IPS-15b (cell line): ENCODE results near the gene LRIT1.
"Not testable (repeated sequence)": the region's sequence is repeated elsewhere in the genome, so short reads cannot be mapped to it uniquely, and the experiment has no call there.

ENCODE experiments used
- H3K27me3 ChIP-seq: one replicate; pipeline ENCODE4 v1.6.1; 2013; ENCODE audit warnings: low read length; ENCODE audit not compliant: control insufficient read depth, insufficient read depth
- H3K36me3 ChIP-seq: one replicate; pipeline ENCODE4 v1.6.1; 2013; ENCODE audit warnings: low read length; ENCODE audit not compliant: control insufficient read depth, insufficient read depth
- H3K4me1 ChIP-seq: one replicate; pipeline ENCODE4 v1.6.1; 2013; ENCODE audit warnings: mild to moderate bottlenecking, low read length; ENCODE audit not compliant: control insufficient read depth, insufficient read depth
- H3K4me3 ChIP-seq: one replicate; pipeline ENCODE4 v1.5.1; 2013; ENCODE audit warnings: low read depth, low read length
- H3K9ac ChIP-seq: one replicate; pipeline ENCODE4 v1.6.1; 2013; ENCODE audit warnings: low read depth, mild to moderate bottlenecking, low read length
- H3K9me3 ChIP-seq: one replicate; pipeline ENCODE4 v1.6.1; 2013; ENCODE audit warnings: mild to moderate bottlenecking, low read length; ENCODE audit not compliant: control insufficient read depth, insufficient read depth

LRIT1 gene, protein sequence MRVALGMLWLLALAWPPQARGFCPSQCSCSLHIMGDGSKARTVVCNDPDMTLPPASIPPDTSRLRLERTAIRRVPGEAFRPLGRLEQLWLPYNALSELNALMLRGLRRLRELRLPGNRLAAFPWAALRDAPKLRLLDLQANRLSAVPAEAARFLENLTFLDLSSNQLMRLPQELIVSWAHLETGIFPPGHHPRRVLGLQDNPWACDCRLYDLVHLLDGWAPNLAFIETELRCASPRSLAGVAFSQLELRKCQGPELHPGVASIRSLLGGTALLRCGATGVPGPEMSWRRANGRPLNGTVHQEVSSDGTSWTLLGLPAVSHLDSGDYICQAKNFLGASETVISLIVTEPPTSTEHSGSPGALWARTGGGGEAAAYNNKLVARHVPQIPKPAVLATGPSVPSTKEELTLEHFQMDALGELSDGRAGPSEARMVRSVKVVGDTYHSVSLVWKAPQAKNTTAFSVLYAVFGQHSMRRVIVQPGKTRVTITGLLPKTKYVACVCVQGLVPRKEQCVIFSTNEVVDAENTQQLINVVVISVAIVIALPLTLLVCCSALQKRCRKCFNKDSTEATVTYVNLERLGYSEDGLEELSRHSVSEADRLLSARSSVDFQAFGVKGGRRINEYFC

DNA sequence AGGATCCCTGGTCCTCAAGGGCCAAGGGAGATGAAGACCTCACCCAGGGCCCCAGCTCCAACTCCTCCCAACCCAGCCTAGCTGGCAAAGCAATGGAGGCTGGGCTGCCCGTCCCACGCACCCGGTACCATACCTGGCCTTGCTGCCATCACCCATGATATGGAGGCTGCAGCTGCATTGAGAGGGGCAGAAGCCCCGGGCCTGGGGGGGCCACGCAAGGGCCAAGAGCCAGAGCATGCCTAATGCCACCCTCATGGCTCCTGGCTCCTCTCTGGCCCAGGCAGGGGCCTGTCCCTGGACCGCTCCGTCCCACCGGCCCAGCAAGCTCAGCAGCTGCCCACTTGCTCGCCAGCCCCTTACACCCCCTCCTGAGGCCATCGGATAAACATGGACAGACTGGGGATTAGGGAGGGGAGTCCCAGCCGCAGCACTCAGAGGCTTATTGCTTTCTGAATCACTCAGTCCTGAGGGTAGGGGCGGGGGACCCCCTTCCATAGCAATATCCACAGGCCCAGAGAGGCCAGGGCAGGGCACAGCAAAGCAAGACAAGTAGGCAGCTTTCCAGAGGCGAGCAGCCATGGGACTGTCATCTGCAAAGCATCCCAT, at the start of gene LRIT1:
Gene LRIT1 (minus strand): TSS at position 362 of the 606 bp plus-strand sequence. CDS start 107 bp downstream, at position 255.
- Histone ChIP-seq H3K4me3 (no peak within 1 kb of the TSS), H3K27me3 (peaks cover 21% of the 10 kb centered on the region), H3K9ac (no peak within 1 kb of the TSS), H3K4me1 (no peaks in the 10 kb centered on the region), H3K9me3 (no peaks in the 10 kb centered on the region), H3K36me3 (no peaks in the 10 kb centered on the region)

DNA sequence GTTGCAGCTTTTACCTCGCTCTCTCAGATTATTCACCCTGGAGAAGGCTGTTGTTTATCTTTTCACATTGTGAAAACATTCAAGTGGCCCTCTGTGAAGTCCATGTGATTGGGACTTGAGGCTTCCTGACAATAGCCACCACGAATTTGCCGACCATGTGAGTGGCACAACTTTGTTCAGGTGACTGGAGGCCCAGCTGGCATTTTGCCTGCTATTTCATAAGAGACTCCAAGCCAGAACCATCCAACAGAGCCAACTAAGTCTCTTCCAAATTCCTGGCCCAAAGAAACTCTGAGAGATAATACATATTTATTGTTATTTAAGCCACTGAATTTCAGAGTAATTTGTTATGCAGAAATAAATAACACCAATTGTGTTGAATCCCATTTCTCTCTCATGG, 48.9 kb upstream of the LRIT1 start:
- no peaks in the 10 kb centered on the region for H3K27me3 ChIP-seq
- no peaks in the 10 kb centered on the region for H3K36me3 ChIP-seq
- H3K4me3 ChIP-seq: no peak overlapping the region
- no peaks in the 10 kb centered on the region for H3K4me1 ChIP-seq
- no peaks in the 10 kb centered on the region for H3K9me3 ChIP-seq
- no peak overlapping the region for H3K9ac ChIP-seq

DNA sequence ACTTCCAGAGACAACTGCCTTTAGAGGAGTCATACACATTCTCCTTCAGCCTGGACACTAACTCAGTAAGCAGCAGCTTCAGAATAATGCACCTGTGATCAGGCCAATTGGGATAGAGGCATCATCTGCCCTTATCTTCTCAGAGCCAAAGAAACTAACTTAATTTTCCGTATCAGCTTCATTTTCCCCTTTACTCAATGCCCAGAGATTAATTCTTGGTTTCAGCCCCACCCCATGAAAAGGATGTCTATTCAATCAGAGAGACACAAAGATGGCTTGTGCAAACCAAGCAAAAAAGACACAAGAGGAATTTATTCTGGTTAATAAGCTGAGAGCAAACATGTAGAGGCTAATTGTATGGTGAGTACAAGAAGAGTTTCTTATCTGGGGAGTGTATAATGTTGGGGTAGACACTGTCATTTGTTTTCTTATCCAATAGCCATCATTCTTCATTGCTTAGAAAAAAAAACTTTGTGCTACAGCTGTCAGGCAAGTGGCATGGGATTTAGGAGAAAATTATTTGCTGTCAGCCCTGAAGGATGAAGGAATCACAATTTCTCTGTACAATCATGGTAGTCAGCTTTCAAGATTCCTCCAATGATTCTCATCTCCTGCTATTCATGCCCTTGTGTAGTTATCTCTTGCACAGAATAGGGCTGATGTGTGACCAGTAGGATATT, 48.3 kb upstream of the LRIT1 start:
- Histone ChIP-seq H3K36me3 (no peaks in the 10 kb centered on the region), H3K9me3 (no peaks in the 10 kb centered on the region), H3K4me3 (no peak overlapping the region), H3K27me3 (no peaks in the 10 kb centered on the region), H3K9ac (no peak overlapping the region), H3K4me1 (no peaks in the 10 kb centered on the region)

DNA sequence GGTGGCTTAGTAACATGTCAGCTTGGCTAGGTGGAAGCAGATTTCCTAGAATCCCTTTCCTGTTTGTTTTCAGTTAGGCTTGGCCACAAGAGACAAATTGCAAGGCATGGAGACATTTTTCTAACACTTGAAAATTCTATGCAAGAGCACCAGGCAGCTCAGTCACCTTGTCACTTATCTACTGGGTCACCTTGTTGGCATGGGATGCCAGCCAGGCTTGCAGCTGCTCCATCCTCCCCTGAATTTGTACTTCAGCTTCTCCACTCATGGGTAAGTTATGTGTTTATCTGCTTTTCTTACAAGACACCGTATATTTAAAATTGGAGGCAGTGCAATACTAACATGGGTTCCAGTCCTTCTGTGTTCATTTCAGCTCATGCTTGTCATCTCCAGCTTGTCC, 46.8 kb upstream of the LRIT1 start:
- no peaks in the 10 kb centered on the region for H3K4me1 ChIP-seq
- H3K27me3 ChIP-seq: no peaks in the 10 kb centered on the region
- no peak overlapping the region for H3K4me3 ChIP-seq
- no peaks in the 10 kb centered on the region for H3K9me3 ChIP-seq
- no peaks in the 10 kb centered on the region for H3K36me3 ChIP-seq
- no peak overlapping the region for H3K9ac ChIP-seq

DNA sequence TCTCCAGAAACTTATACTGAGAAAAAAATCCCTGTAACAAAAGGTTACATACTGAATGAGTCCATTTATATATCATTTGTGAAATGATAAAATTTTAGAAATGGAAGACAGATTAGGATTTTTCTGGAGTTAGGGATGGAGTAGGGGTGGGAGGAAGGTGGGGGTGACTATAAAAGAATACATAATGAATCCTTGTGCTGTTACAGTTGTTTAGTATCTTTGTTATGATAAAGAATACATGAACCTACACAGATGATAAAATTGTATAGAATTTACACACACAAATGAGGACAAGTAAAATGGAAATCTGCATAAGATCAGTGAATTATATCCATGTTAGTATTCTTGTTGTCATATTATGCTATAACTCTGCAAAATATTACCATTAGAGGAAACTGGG, 45.3 kb upstream of the LRIT1 start:
- no peaks in the 10 kb centered on the region for H3K27me3 ChIP-seq
- no peaks in the 10 kb centered on the region for H3K36me3 ChIP-seq
- no peak overlapping the region for H3K4me3 ChIP-seq
- H3K4me1 ChIP-seq: no peaks in the 10 kb centered on the region
- no peaks in the 10 kb centered on the region for H3K9me3 ChIP-seq
- no peak overlapping the region for H3K9ac ChIP-seq

DNA sequence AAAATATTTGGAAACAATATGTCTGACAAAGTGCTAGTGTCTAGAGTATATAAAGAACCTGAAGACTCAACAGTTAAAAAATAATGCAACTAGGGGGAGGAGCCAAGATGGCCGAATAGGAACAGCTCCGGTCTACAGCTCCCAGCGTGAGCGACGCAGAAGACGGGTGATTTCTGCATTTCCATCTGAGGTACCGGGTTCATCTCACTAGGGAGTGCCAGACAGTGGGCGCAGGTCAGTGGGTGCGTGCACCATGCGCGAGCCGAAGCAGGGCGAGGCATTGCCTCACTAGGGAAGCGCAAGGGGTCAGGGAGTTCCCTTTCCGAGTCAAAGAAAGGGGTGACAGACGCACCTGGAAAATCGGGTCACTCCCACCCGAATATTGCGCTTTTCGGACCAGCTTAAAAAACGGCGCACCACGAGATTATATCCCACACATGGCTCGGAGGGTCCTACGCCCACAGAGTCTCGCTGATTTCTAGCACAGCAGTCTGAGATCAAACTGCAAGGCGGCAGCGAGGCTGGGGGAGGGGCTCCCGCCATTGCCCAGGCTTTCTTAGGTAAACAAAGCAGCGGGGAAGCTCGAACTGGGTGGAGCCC, 38.6 kb upstream of the LRIT1 start:
- not testable (repeated sequence) for H3K4me1 ChIP-seq, H3K27me3 ChIP-seq, H3K9ac ChIP-seq, H3K9me3 ChIP-seq, H3K36me3 ChIP-seq
- H3K4me3 ChIP-seq: peak overlapping the region; percentile 30

DNA sequence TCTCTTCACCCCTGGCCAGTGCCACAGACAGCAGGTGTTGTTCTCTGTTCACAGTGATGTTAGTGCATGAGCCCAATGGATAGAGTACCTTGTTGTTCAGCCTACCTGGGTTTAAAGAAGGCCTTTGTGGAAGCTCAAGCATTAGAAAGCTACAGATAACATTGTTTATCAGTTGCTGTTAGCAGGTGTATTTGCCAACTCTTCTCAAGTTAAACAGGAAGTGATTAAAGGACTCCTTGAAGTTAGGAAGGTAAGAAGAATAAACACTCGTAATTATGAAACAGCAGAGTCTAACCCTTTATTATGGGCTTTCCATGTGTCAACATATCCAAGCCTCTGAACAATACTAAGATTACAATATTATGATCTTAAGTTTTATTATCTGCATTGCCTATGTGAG, 29.4 kb upstream of the LRIT1 start:
- Histone ChIP-seq H3K4me3 (no peak overlapping the region), H3K27me3 (no peaks in the 10 kb centered on the region), H3K36me3 (no peaks in the 10 kb centered on the region), H3K9ac (no peak overlapping the region), H3K9me3 (no peaks in the 10 kb centered on the region), H3K4me1 (no peaks in the 10 kb centered on the region)

DNA sequence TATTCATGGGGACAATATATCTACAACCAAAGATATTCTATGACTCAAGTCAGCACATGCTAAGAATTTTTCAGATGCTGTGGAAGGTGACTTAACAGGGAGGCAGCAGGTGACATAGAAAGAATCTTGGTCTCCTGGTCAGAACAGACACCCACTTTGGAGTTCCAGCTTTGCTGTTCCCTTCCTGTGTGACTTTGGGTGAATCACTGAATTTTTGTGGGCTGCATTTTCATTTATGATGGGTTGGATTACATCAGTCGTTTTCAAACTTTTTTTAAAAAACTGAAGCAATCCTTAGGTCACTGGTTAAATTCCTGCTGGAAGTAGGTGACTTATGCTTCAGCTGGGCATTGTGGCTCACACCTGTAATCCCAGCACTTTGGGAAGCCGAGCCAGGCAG, 28.4 kb upstream of the LRIT1 start:
- peaks cover 8% of the 10 kb centered on the region for H3K27me3 ChIP-seq
- no peaks in the 10 kb centered on the region for H3K4me1 ChIP-seq
- no peaks in the 10 kb centered on the region for H3K9me3 ChIP-seq
- no peaks in the 10 kb centered on the region for H3K36me3 ChIP-seq
- no peak overlapping the region for H3K9ac ChIP-seq
- H3K4me3 ChIP-seq: no peak overlapping the region

DNA sequence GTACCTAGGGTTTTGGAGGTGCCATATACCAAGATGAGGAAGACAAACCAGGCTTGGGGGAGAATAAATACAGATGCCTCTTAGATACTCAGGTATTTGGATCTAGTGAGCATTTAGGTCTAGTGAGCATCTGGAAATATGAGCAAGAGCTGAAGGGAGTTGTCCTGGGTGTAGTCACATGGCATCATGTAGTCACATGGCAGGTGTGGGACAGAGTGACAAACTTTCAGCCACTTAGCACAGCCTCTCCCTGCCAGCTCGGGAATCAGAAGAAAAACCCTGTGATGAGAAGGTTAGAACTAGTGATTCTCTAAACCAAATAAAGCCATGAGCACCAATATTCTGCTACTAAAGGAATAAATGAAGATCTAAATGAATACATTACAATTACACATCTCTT, 27.8 kb upstream of the LRIT1 start:
- H3K36me3 ChIP-seq: no peaks in the 10 kb centered on the region
- peaks cover 8% of the 10 kb centered on the region for H3K27me3 ChIP-seq
- no peaks in the 10 kb centered on the region for H3K4me1 ChIP-seq
- no peaks in the 10 kb centered on the region for H3K9me3 ChIP-seq
- no peak overlapping the region for H3K9ac ChIP-seq
- H3K4me3 ChIP-seq: no peak overlapping the region

DNA sequence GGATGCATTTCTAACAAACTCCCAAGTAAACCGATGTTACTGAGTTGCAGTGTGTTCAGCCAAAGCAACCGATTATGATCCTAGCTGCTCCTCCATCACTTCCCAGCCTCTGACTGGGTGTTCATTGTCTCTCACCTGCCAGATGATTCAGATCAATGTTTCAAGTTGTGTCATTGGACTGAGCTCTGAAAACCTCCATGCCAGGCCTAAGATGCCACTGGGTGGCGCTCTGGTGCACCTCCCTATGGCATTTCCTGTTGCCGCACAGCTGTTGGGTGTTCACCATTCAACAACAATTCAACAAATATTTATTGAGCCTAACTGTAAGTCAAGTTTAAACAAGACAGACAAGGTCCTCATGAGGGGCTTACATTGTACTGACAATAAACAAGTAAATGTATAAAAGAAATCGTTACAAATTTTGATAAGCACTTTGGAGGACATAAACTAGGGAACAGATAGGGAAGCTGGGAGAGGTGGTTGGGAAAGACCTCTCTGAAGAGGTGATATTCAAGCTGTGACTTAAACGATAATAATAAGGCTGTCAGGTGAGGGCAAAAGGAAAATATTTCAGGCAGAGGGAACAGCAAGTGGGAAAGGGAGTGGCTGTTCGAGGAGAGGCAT, 26.3 kb upstream of the LRIT1 start:
- H3K36me3 ChIP-seq: no peaks in the 10 kb centered on the region
- peaks cover 8% of the 10 kb centered on the region for H3K27me3 ChIP-seq
- no peak overlapping the region for H3K4me3 ChIP-seq

DNA sequence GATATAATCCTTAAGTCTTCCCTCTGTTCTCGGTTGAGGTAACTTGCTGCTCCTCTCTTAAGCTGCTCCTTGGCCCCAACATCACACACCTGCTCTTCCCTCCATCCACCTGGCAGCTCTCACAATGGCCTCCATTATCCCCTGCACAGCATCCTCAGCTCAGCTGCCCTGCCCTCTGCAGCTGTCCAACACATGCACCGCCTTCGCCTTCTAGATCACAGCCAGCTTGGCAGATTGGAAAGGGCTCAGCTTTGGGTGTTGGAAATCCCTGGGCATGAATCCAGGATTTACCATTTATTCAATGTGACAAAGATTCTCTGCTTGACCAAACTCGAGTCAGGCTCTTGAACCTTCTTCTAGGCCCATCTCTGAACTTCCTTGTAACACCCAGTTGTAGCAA, 24.1 kb upstream of the LRIT1 start:
- Histone ChIP-seq H3K36me3 (no peaks in the 10 kb centered on the region), H3K4me3 (no peak overlapping the region), H3K4me1 (no peaks in the 10 kb centered on the region), H3K27me3 (peaks cover 8% of the 10 kb centered on the region), H3K9me3 (no peaks in the 10 kb centered on the region), H3K9ac (no peak overlapping the region)

More for the DNA sequence above, 26.3 kb upstream of the LRIT1 start:
- H3K4me1 ChIP-seq: no peaks in the 10 kb centered on the region
- no peak overlapping the region for H3K9ac ChIP-seq
- no peaks in the 10 kb centered on the region for H3K9me3 ChIP-seq
